HepG2 (cell line): Measurements from ENCODE around the gene GRM4. TPM values are rescaled to one million over a fixed set of nuclear protein-coding genes. Genes with fewer than 3 reads are reported as not detected.

Experiments
- RBM39 ChIP-seq: fragments of 200-400 bp; formaldehyde crosslinking; IDR thresholded peaks from one replicate; pipeline ENCODE4 v1.6.1; 2018; ENCODE audit warnings: antibody characterized with exemption, mild to moderate bottlenecking, low read depth, low read length; ENCODE audit not compliant: poor library complexity, severe bottlenecking
- ZNF296 ChIP-seq: sonication (generic); formaldehyde crosslinking; conservative IDR thresholded peaks from 2 replicates; pipeline ENCODE4 v1.5.0; 2020; ENCODE audit warnings: mild to moderate bottlenecking, missing genetic modification reagents
- microRNA counts: library from miRNA; unstranded; fragments of <30 nt; microRNA quantifications from one replicate; lab custom pipeline; 2015
- microRNA-seq: library from miRNA; unstranded; fragments of <30 nt; microRNA quantifications from one replicate; pipeline ENCODE4, GENCODE V29; 2020
- polyA plus RNA-seq, 8 experiments: library from polyadenylated mRNA; depleted of rRNA in 3 of 8; stranded (reverse) in 7 of 8; unstranded in 1 of 8; fragments of >200 nt; fragmentation: Illumina TruSeq in 4 of 8; extraction: Trizol in 4 of 8; gene quantifications; 2 replicates each; pipeline versions ENCODE4 v1.2.1 to v1.2.3, GENCODE V29; 2011 to 2016; ENCODE audit warnings: low read depth in 4 of 8, missing spikeins in 1 of 8, mixed read lengths in 1 of 8; ENCODE audit not compliant: insufficient read depth in 1 of 8
- small RNA-seq, 3 experiments: library from RNA; depleted of rRNA; stranded (forward); fragments of <200 nt; gene quantifications; one replicate each; pipeline ENCODE3, GENCODE V24; 2012; ENCODE audit warnings: low read depth in 2 of 3, low replicate concordance in 1 of 3; ENCODE audit not compliant: insufficient read length in 3 of 3, insufficient read depth in 2 of 3
- total RNA-seq, 5 experiments: library from RNA; depleted of rRNA; stranded (reverse); fragments of >200 nt; fragmentation: Illumina TruSeq; extraction: Trizol; gene quantifications; 2 replicates each; pipeline ENCODE4 v1.2.3, GENCODE V29; 2016; ENCODE audit warnings: low read depth in 1 of 5
- TF ChIP-seq, protein P1 (sequence below): sonication (generic); formaldehyde crosslinking; conservative IDR thresholded peaks from 2 replicates; pipeline ENCODE4 v1.8.0; 2022; ENCODE audit warnings: low read depth, missing genetic modification reagents

Gene GRM4
- total and polyA plus RNA-seq, 2 of the 13 experiments (the other 11 are each of a cell fraction or from before 2014, with no cell fraction given): not detected

DNA sequence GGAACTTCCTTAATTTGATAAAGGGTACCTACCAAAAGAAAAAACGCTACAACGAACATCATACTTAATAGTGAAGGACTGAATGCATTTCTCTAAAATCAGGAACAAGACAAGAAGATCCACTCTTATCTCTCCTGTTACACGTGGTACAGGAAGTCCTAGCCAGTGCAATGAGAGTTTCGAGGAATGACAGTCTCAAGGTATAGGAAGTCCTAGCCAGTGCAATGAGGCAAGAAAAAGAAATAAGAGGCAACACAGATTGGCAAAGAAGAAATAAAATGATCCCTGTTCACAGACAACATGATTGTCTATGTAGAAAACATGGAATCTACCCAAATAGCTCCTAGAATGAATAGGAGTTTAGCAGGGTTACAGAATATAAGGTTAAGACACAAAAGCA is 174.3 kb downstream of the GRM4 start (continued):
- TF ChIP-seq RBM39 (no peak), ZNF296 (CRISPR knock-in tag) (no peak)
- TF ChIP-seq, protein P1, sequence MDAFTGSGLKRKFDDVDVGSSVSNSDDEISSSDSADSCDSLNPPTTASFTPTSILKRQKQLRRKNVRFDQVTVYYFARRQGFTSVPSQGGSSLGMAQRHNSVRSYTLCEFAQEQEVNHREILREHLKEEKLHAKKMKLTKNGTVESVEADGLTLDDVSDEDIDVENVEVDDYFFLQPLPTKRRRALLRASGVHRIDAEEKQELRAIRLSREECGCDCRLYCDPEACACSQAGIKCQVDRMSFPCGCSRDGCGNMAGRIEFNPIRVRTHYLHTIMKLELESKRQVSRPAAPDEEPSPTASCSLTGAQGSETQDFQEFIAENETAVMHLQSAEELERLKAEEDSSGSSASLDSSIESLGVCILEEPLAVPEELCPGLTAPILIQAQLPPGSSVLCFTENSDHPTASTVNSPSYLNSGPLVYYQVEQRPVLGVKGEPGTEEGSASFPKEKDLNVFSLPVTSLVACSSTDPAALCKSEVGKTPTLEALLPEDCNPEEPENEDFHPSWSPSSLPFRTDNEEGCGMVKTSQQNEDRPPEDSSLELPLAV: no peak

MicroRNAs encoded within 50 kb of the gene (microRNA counts, 767-probe panel; counts per million panel counts)
- microRNA hsa-miR-1275 (lab: Ali Mortazavi, UCI): not detected

Small RNA genes within 50 kb of the gene (microRNA-seq; reads per million reads assigned to microRNA genes)
- gene MIR1275: 15.5 reads per million, percentile 52 among the genes with 10 or more reads in this experiment

Small RNA genes within 50 kb of the gene (small RNA-seq; reads per million reads assigned to genes)
- 0 reads per million in 3 experiments for gene MIR1275

Other genes starting within 250 kb of the GRM4 start
- 145 and 150 TPM in 2 replicates for gene HMGA1, start 90.8 kb upstream of the GRM4 start, total RNA-seq (2016; rRNA removed; fragmentation: Illumina TruSeq; extraction: Trizol)
- 110 and 117 TPM in 2 replicates for gene HMGA1, start 90.8 kb upstream of the GRM4 start, polyA plus RNA-seq (2011; rRNA removed)
- 11.2 and 15.3 TPM in 2 replicates for gene SMIM29, start 102.9 kb upstream of the GRM4 start, total RNA-seq (2016; rRNA removed; fragmentation: Illumina TruSeq; extraction: Trizol)
- 8.8 and 11.9 TPM in 2 replicates for gene SMIM29, start 102.9 kb upstream of the GRM4 start, polyA plus RNA-seq (2011; rRNA removed)
- 20.2 and 30.1 TPM in 2 replicates for gene NUDT3, start 246.6 kb upstream of the GRM4 start, total RNA-seq (2016; rRNA removed; fragmentation: Illumina TruSeq; extraction: Trizol)
- 17.6 and 20.6 TPM in 2 replicates for gene NUDT3, start 246.6 kb upstream of the GRM4 start, polyA plus RNA-seq (2011; rRNA removed)